ENCODE measurements around the gene PEAK1. TPM values are rescaled to one million over a fixed set of nuclear protein-coding genes. Genes with fewer than 3 reads are reported as not detected.

The PEAK1 gene
- total and polyA plus RNA-seq, 10 of the 15 experiments (the other 5 are each of a cell fraction or from before 2014, with no cell fraction given) = 0.62 to 24.2 (median 11.2) TPM

- TF ChIP-seq HDAC2 (IDR thresholded peaks at IDR 0.05) (no peak), SKIL (IDR thresholded peaks at IDR 0.05; ENCODE audit: low read depth, poor library complexity, severe bottlenecking) (peak; percentile 84), SMAD5 (IDR thresholded peaks at IDR 0.05; ENCODE audit: low read depth) (no peak), EED (IDR thresholded peaks at IDR 0.05; ENCODE audit: low read depth) (peak; percentile 81), NR2C1 (IDR thresholded peaks at IDR 0.05) (no peak), GATAD2B (conservative IDR thresholded peaks at IDR 0.05; ENCODE audit: low read depth) (peak; percentile 78)
Measured at GRCh38 chr15:77181305-77182074, 238.4 kb downstream of the PEAK1 start (continued).

- ChIA-PET POLR2A (interaction anchor here (0.6 to 1.9 kb wide), 4 partner anchors 16 to 62 kb away, joined by 3 to 7 read pairs (median 4); no protein-coding TSS in a partner anchor), CTCF (interaction anchor here (0.7 to 18.9 kb wide), 18 partner anchors 10 to 361 kb away, joined by 3 to 455 read pairs (median 8); no protein-coding TSS in a partner anchor), SMC1A (ENCODE audit: uncharacterized antibody, unreplicated experiment) (interaction anchor here (0.6 to 15.7 kb wide), 21 partner anchors 8 to 360 kb away, joined by 3 to 365 read pairs (median 12); partner anchors contain the start of genes HMG20A and PEAK1), RAD21 (ENCODE audit: unreplicated experiment) (interaction anchor here (0.6 to 15.0 kb wide), 13 partner anchors 8 to 363 kb away, joined by 3 to 286 read pairs (median 21); no protein-coding TSS in a partner anchor)
- Histone ChIP-seq H4K20me1 (ENCODE audit: control insufficient read depth, insufficient read depth) (no peaks in the 10 kb centered on the region), H3K4me2 (ENCODE audit: control insufficient read depth, insufficient read depth) (peak overlapping the region; percentile 83), H3K27me3 (replicated peaks in 1 of 2; ENCODE audit: control insufficient read depth in 2 of 2, insufficient read depth in 2 of 2, low read length in 1 of 2) (no peaks in the 10 kb centered on the region), H3K4me1 (ENCODE audit: control insufficient read depth, insufficient read depth, low read length) (peaks cover 58% of the 10 kb centered on the region), H3K36me3 (ENCODE audit: control insufficient read depth in 2 of 2, insufficient read depth in 2 of 2, low read length in 1 of 2) (no peaks in the 10 kb centered on the region), H2AFZ (ENCODE audit: control insufficient read depth, low read depth, low read length) (no peak overlapping the region), H3K27ac (ENCODE audit: control insufficient read depth, insufficient read depth) (peak overlapping the region; percentile 90), H3K4me3 (peak overlapping the region; percentile 43; the same call in 1 of the 2 replicates), H3K9ac (ENCODE audit: control insufficient read depth, insufficient read depth, low read length) (peak overlapping the region; percentile 35; the same call in 1 of the 2 replicates), H3K79me2 (ENCODE audit: control insufficient read depth, insufficient read depth, low read length) (no peaks in the 10 kb centered on the region), H3K9me3 (replicated peaks; ENCODE audit: control insufficient read depth, insufficient read depth, low read length) (no peaks in the 10 kb centered on the region)
- ATAC-seq (no peak), DNase-seq (ENCODE audit: low read depth, low spot score) (no peak), FAIRE-seq (no peak)
- BruUV-seq (replicated peaks) = no TSS peak
- in situ Hi-C loops (cut with MboI) (no loop called here), intact Hi-C loops (cut with micrococcal nuclease; ENCODE audit: unreplicated experiment) (loop anchor here (10.0 kb wide), 1 partner anchor 196 kb away; no protein-coding TSS in a partner anchor)
- WGBS (ENCODE audit: insufficient coverage, insufficient replicate concordance, low lambda C conversion rate, missing lambda C conversion rate) = 87% methylated on average over 5 of the region's 5 CpGs
- TF ChIP-seq BCL3 (IDR thresholded peaks at IDR 0.05; ENCODE audit: borderline replicate concordance, insufficient read depth, low read depth, low read length, poor library complexity, severe bottlenecking) = no peak
- TF ChIP-seq RAD51 (IDR thresholded peaks at IDR 0.05) = no peak
- no peak for TF ChIP-seq CHD2 (IDR thresholded peaks at IDR 0.05; ENCODE audit: borderline replicate concordance, low read depth, low read length)
- no peak for TF ChIP-seq PKNOX1 (IDR thresholded peaks at IDR 0.05)
- no peak for TF ChIP-seq DPF2 (IDR thresholded peaks at IDR 0.05)
- no peak for TF ChIP-seq E4F1 (IDR thresholded peaks at IDR 0.05; ENCODE audit: borderline replicate concordance, partially characterized antibody)
- TF ChIP-seq POLR2A (IDR thresholded peaks at IDR 0.05; ENCODE audit: low read depth, low read length) = no peak
Measured at GRCh38 chr15:77180757-77181156, 239.1 kb downstream of the PEAK1 start.

All from GM12878 (cell line).